ENCODE data around the gene CSNK2B.
"Not testable (repeated sequence)": the region's sequence is repeated elsewhere in the genome, so short reads cannot be mapped to it uniquely, and the experiment has no call there.

CSNK2B gene

DNA sequence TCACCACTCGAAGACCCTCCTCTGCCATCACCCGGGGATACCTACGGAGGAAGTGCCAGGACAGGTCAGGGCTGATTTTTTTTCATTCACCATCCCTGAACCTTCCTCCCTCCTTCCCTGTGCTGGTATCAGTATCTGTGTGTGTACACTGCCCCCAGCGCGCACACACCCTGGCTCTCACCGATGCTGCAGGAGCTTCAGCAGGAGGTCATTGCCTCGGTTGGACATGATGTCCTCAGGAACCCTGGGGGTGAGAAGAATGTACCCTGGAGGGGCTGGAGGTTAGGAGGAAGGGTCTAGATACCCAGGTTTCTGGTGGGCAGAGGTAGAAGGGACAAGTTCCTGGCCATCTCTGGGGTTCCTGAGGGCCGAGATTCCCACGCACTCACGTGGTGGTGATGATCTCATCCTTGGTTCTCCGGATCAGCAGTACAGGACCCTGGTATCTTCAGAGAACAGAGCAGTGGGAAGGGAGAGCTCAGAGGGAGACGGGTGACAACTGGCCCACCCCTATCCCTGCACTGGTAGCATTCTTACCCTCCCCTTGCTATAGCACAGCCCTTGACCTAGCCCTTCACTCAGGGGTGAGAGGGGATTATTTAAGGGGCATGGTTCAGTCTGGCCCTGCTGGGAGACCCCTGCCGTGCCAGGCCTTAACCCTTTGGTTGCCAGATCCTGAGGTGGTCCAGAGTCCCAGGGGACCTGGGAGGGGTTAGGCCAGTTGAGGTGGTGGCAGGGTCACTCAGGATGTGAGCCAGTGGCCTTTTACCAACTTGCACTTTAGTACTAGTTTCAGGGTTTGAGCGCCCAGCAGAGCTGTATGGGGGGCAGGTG is 22.2 kb downstream of the CSNK2B start:
- no peak for DNase-seq (ENCODE audit: low spot score)

DNA sequence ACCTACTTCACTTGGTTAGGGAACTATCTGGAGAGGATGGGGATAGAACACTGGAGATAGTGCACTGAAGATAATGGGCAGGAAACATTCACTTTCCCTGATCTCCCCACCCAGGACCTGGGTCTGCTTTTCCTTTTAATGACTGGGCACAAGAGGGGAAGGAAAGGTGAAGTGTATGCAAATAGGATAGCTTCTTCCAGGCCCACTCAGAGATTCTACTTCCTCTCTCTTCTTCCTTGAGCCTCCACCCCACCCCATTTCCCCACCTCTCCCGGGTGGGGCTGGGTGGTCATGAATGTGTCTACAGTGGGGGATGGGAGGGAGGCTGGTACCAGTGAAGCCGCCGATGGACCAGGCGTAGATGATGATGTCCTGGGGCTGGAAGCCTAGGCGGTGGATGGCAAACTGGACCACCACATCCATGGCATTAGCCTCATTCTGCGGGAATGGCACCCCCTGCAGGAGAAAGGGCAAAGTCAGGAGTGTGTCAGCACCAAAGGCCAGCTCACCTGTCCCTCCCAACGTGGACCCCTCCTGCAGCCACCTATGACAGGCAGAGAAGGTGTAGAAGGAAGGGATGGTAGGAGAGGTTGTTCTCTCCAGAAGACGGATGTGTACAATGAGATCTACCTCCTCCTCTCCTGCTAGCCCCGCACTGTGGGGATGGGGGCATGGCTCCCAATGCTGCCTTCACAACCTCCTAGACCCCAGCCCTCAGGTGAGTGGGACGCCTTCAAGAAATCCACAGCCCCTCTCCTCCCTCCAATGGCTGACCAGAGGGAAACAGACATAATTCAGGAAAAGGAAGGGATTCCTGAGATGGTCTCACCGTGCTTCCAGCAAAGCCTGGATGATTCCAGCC is 23.6 kb downstream of the CSNK2B start:
- no peak for DNase-seq (ENCODE audit: low spot score)

DNA sequence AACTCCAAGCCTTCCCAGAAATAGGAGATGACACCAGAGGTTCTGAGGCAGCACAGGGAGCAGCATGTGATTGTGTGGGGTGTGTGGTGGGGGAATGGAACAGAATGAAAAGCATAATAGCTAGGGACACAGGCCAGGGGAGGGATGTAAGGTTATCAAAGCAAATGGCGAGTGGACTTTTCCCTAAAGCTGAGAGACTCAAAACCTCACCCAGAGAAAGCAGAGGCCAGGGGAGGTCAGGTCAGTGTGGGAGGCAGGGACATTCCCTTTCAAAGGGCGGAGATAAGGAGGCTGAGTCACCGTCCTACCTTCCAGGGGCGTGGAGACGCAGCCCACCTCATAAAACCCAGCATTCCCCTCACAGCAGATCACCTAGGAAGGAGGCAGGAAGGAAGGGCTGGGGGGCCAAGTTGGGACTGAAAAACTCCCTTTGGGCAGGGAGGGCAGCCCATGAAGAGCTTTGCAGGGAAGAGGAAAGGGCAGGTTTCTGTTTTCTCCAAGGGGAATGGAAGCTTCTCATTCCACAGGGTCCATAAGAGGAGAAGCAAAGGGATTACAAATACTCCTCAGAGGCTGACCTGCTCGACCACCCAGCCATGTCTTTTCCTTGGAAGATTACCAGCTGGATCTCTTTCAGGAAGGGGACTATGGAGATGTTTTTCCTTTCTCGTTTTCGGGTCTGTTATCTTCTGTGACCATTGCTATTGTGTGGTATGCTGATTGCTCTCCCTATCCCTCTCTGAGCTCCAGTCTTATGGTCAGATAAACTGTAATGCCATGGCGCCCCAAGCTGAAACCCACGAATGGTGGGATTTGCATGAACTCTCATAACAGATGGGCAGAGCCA is 24.6 kb downstream of the CSNK2B start:
- peak; percentile 76 for DNase-seq (ENCODE audit: low spot score)

DNA sequence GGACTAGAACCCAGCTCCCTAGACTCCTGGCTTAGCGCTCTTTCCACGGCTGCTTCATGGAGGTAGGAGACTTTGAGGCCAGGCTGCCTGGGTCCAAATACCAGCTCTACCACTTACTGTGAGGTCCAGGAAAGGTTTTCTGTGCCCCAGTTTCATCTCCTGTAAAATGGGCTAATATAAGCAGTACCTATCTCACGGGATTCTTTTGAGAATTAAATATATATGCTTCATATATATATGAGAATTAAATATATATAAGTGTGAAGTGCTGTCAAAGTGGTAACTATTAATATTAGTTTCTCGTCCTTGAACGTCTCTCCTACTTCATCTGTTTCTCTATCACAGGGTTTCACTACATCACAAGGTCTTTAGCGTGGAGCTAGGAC is 25.2 kb downstream of the CSNK2B start:
- no peak for DNase-seq (ENCODE audit: low spot score)

DNA sequence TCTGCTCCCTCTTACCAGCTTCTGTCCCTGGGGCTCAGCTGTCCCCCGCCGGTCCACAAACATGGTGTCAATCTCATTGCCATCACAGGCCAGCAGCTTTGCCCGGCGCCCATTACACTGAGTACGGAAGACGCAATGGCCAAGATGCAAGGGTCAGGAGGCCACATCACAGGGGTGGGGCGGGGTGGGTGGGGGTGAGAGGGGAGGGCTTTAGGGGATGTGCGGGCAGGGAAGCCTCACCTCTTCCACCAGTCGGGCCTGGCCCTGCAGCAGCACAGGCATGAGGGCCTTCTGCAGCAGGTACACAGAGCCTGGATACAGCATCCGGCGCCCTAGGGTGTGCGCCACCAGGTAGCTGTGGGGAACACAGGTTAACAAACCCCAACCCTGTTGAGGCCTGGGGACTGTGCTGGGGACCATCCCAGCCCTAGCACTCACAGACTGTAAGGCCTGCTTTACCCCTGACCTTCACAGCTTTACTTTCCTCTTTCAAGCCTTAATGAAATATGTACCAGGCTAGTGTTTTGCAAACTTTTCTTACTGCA is 25.8 kb downstream of the CSNK2B start:
- no peak for DNase-seq (ENCODE audit: low spot score)

DNA sequence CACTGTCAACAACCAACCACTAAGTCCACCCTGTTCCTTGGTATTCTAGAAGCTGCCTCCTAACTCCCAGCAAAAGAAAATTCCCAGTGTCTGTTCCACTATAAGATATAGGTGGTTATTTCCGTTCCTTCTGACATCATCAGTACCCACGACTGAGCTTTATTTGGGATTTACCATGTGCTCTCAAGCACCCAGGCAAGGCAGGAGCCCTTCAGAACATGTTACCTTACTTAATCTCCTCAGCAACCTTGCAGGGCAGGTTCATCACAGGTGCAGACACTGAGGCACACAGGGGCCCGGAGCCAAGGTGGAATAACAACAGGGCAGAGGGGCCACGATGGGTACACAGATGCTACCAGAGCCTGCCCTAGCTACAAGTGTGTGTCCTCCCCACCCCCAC is 26.5 kb downstream of the CSNK2B start:
- no peak for DNase-seq (ENCODE audit: low spot score)

DNA sequence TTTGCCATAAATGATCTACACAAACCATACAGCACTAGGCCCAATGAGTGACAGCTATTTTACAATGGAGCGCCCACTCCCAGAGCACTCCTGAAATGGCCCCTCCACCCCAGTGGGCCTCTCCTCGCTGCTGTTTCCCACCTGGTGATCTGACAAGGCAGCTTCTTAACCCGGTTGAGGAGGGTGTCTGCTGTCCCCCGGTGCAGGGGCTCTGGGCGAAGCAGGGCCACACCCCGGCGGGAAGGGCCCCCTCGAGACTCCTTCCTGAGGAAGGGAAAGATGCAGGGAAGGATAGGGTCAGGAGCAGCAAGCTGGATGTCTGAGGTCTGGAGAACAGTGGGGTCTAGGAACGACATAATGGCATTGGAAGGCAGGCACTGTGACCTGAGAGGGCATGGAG is 27.0 kb downstream of the CSNK2B start:
- no peak for DNase-seq (ENCODE audit: low spot score)

DNA sequence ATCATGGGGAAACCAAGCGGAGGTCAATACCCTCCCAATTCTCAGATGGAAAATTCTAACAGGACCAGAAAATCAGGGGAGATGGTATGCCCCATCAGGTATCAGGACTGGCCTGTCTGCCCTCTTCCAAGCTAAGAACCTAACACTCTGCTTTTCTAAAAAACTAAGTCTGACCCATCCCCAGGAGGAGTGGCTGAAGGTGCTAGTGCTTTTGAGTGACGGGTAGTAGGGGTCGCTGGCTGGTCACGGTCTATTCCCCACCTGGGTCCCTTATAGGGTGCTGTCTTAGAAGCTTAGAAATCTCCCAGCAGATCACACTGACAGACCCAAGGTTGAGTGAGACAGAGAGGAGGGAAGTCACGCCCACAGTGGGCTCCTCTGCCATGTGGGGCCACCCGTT is 27.7 kb downstream of the CSNK2B start:
- DNase-seq (ENCODE audit: low spot score) = no peak

DNA sequence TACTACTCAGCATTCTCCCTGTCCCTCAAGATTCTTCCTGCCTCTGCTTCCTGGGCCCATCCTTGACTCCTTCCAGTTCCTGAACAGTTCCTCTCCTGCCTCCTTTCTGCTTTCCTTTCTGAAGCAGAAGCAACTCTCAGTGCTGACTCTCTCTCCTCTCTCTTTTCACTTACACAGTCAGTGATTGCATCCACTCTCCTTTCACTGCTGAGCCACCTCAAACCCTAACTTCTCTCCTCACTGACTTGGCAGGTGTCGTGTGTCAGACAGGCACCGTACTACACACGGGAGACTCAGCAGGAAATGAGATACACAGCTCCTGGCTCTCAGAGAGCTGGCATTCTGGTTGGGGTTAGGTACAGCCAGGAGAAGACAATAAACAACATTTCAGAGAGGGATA is 31.7 kb downstream of the CSNK2B start:
- DNase-seq (ENCODE audit: low spot score) = no peak

DNA sequence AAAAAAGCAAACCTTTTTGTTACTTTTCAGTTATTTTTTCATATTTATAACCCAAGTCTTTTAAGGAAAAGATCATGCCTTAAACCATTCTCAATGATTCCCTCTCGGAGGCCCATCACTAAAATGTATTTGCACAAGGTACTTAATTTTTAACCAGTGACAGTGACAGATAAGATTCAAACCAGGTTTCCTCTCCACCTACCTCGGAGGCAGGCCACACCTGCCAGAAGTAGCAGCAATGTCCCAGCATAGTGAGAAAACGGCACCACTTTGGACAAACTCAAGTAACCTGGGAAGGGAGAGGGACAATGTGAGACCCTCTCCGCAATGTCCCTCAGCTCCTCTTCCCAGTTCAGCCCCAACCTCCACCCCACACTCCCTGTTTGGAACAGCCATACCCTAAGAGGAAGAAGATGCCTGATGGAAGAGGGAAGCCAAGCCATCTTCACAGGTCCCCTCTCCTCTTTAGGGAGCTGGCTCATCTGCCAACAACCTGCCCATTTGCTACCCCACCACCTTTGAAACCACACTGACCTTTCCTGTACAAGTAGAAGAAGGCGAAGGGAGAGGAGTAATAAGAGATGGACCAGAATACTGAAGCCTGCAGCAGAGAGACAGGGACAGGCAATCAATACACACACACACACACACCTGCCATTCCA is 35.0 kb downstream of the CSNK2B start:
- no peak for DNase-seq (ENCODE audit: low spot score)

DNA sequence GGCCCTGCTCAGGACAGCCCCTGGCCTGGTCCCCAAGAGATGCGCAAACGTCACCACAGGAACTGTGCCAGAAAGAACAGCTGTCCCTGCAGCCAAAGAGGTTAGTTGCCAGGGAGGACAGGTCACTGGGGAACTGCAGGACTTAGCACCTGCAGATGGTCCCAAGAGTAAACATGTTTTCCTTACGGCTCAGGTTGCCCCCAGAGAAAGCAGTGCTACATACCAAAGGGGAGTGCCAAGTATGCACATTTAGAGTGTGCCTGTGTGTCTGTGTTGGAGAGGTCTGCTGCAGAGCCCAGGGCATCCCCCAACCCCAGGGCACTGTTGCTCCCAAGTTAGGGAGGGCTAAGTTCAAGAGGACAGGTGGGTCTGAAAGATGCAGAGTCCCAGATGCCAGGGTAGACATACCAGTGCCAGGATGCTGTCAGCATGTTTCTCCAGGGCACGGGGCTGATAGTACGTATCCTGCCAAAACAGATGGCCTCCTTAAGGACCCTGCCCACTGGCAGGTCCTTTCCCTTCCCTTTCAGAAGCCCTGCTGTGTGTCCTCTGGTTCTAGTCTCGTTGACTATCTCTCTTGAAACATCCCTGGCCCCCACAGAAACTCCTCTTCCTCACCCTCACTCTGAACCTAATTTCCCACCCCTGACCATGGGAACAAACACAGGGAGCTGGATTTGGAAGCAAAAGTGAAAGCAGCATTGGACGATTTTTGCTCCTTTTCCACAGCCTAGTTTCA is 36.0 kb downstream of the CSNK2B start:
- DNase-seq (ENCODE audit: low spot score) = no peak

DNA sequence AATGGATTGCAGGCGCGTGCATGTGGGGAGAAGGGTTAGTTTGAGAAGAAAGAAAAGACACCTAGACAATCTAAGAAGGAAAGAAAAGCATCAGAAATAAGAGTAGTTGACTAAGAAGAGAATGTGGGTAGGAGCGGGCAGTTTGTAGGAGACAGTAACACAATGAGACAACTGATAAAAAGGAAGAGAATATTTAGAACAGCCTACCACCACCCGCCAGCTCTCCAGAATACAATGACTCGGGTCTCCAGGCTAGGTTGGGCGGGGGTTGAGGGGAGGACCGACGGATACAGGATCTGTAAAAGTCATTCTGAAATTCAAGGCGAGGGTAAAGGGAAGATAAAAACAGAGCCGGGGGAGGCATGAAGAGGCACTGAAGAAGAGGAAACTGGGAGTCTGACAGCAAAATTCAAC is 36.5 kb downstream of the CSNK2B start:
- no peak for DNase-seq (ENCODE audit: low spot score)

DNA sequence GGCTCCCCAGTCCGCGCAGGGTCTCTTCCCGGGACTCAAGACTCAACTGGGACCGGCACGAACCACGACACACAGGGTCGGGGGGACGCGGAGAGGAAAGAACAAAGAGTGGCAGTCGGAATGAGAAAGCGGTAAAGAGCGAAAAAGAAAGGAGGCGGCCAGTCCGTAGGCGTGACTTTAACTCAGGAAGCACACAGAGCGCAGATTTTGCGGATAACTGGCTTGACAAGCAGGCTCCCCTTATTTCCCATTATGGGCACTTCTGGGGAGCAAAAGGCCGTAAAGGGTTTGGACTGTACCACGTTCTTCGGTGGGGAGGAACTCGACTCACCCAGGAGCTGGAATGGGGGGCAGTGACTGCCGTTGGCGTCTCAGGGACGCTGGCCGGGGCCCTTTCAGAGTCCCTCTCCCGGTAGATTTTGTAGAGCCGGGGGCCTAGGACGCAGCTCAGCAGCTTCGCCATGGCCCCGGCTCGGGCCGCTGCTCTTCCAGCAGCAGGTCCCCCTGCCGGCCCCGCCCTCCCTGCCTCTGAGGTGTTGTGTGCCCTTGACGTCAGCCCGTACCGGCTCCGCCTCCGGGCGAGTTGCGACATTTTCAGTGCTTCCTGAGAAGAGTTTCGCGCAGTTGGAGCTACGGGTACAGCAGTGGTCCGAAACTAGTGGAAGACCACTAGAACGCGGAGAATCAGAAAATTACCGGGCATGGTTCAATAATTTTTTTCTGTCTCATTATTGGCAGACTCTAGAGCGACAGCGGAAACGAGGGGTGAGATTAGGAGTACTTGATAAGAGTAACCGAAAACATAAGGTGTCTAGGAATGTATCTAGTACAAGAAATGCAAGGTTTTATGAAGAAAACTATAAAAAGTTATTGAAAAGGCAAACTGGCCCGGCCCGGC is 37.2 kb downstream of the CSNK2B start, which contains the start of gene ABHD16A:
ABHD16A (minus strand) TSS at position 506 of the 898 bp plus-strand sequence; CDS start at position 463, 43 bp downstream.
- peak; percentile 88 for DNase-seq (ENCODE audit: low spot score)

DNA sequence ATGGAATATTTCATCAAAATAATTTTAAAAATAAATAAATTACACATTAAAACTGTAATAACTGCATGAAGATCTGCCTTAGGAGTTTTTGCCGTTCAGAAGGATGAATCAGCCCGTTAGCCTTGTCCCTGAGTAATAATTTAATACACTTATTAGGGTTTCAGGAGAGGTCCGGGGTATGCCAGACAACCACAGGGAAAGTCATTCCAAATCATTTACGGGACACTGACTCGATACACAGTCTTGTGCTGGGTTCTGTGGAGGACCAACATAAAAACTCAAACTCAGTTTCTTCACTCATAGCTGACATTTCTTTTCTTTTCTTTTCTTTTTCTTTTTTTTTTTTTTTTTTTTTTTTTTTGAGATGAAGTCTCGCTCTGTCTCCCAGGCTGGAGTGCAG is 40.1 kb downstream of the CSNK2B start:
- no peak for DNase-seq (ENCODE audit: low spot score)

DNA sequence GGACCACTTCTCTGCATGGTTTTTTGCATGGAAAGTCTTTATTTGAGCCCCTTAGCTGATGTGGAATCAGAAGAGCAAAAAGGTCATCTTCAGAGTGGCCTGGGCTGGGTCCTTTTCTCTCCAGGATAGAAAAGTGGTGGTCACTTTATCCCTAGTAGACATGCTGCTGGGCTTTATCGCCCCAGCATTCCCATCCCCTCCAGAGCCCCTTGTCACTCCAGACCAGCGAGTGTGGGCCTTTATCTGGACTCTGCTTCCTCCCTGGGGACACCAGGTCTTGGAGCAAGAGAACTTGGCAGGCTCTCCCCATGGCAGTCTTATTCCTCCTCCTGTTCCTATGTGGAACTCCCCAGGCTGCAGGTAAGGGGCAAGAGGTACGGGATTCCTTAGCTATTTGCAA is 40.7 kb downstream of the CSNK2B start, which contains the start of gene LY6G6F:
LY6G6F (plus strand) TSS at position 268 of the 400 bp plus-strand sequence; CDS start at position 309, 41 bp downstream.
- no peak for DNase-seq (ENCODE audit: low spot score)

DNA sequence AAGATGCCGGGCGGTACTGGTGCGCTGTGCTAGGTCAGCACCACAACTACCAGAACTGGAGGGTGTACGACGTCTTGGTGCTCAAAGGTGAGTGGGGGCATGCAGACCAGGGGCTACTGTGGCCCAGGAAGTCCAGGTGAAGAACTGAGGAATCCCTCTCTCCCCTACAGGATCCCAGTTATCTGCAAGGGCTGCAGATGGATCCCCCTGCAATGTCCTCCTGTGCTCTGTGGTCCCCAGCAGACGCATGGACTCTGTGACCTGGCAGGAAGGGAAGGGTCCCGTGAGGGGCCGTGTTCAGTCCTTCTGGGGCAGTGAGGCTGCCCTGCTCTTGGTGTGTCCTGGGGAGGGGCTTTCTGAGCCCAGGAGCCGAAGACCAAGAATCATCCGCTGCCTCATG is 41.8 kb downstream of the CSNK2B start:
- no peak for DNase-seq (ENCODE audit: low spot score)

DNA sequence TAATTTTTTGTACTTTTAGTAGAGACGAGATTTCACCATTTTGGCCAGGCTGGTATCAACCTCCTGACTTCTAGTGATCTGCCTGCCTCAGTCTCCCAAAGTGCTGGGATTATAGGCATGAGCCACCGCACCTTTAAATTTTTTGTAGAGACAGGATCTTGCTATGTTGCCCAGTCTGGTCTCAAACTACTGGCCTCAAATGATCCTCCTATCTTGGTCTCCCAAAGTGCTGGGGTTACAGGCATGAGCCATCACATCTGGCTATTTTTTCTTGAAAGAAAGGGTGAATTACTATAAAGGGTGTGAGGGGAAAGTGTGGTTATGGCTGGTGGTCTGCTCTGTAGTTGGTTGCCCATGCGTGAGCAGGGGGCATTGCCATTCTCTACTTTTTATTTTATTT is 42.3 kb downstream of the CSNK2B start:
- no peak for DNase-seq (ENCODE audit: low spot score)

DNA sequence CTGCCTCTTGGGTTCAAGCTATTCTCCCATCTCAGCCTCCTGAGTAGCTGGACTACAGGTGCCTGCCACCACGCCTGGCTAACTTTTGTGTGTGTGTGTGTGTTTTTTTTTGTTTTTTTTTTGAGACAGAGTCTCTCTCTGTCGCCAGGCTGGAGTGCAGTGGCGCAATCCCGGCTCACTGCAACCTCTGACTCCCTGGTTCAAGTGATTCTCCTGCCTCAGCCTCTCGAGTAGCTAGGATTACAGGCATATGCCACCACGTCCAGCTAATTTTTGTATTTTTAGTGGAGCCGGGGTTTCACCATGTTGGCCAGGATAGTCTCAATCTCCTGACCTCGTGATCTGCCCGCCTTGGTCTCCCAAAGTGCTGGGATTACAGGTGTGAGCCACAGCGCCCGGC is 43.3 kb downstream of the CSNK2B start:
- not testable (repeated sequence) for DNase-seq (ENCODE audit: low spot score)

DNA sequence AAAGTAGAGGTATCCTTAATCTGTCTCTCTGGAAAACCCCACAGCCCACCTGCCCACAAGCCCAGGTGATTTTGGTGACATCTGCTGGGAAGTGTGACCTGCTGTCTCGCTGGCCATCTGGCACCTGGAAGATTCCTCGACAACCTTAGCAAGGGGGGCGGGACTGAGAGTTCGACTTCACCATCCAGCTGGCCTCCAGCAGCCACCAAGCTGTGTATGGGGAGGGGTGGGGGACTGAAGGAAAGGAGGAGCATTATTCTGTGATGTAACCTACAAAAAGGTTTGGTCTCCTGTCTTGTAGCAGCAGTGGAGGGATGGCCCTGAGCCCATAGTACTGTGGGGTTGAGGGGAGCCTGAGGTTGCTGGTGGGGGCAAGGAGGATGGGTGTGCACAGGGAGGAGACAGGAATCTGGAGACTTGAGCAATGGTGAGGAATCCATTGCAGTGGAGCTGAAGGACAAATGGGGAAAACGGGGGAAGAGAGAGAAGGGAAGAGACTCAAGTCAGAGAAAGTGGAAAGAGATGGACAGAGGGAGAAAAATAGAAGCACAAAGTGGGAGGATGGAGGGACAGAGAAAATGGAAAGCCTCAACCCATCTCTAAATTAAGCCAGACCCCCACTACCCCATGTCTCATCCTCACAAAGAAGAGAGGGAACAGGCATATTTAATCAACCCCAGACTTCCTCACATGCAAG is 44.8 kb downstream of the CSNK2B start:
- DNase-seq (ENCODE audit: low spot score) = no peak

Measured in HuH-7 (cell line).